Thymus (tissue), 11 donors: ENCODE data around the gene HUS1B. TPM values are rescaled to one million over a fixed set of nuclear protein-coding genes. Genes with fewer than 3 reads are reported as not detected.
"Not testable (repeated sequence)": the region's sequence is repeated elsewhere in the genome, so short reads cannot be mapped to it uniquely, and the experiment has no call there.

Experiments
- DNase-seq, 9 donors: peaks; one replicate each; pipeline ENCODE4 v3.0.0-alpha.2; 2013; ENCODE audit warnings: low spot score in 9 of 9, low read depth in 6 of 9, missing footprints in 1 of 9
- H3K27ac ChIP-seq, 2 donors: one replicate each; pipeline ENCODE4 v1.5.1; 2013; ENCODE audit warnings: control low read depth in 1 of 2, low read depth in 1 of 2, low read length in 1 of 2, mild to moderate bottlenecking in 1 of 2, moderate library complexity in 1 of 2
- H3K27me3 ChIP-seq, 2 donors: one replicate each; pipeline ENCODE4 v1.5.1; 2013; ENCODE audit warnings: low read length in 1 of 2; ENCODE audit not compliant: control insufficient read depth in 2 of 2, insufficient read depth in 1 of 2
- H3K36me3 ChIP-seq, 2 donors: one replicate each; pipeline ENCODE4 v1.5.1; 2013; ENCODE audit warnings: low read length in 1 of 2, mild to moderate bottlenecking in 1 of 2, moderate library complexity in 1 of 2; ENCODE audit not compliant: control insufficient read depth in 2 of 2, insufficient read depth in 2 of 2
- H3K4me1 ChIP-seq, 2 donors: one replicate each; pipeline ENCODE4 v1.5.1; 2013; ENCODE audit warnings: low read length in 2 of 2; ENCODE audit not compliant: control insufficient read depth in 2 of 2, insufficient read depth in 2 of 2
- H3K4me3 ChIP-seq, 2 donors: one replicate each; pipeline ENCODE4 v1.5.1; 2013; ENCODE audit warnings: low read length in 2 of 2, control low read depth in 1 of 2, mild to moderate bottlenecking in 1 of 2
- H3K9me3 ChIP-seq, 2 donors: one replicate each; pipeline ENCODE4 v1.5.1; 2013; ENCODE audit warnings: low read length in 1 of 2, mild to moderate bottlenecking in 1 of 2; ENCODE audit not compliant: control insufficient read depth in 2 of 2, insufficient read depth in 1 of 2
- WGBS: extraction: QIAGEN DNeasy Blood & Tissue Kit; methylation state at CpG from one replicate; pipeline ENCODE4 v1.1.7; 2013; 5-methylcytosine and 5-hydroxymethylcytosine counted together
- polyA plus RNA-seq: library from polyadenylated mRNA; stranded (reverse); fragments of 200-250 nt; gene quantifications from one replicate; pipeline ENCODE4 v1.2.3, GENCODE V29; 2013
- total RNA-seq: library from RNA; stranded (reverse); fragments of 120-200 nt; gene quantifications from one replicate; pipeline ENCODE4 v1.2.4, GENCODE V29; 2013
- donor health status: healthy.

The HUS1B gene
- total and polyA plus RNA-seq, 2 donors, result 0.19 to 0.37 TPM

DNA sequence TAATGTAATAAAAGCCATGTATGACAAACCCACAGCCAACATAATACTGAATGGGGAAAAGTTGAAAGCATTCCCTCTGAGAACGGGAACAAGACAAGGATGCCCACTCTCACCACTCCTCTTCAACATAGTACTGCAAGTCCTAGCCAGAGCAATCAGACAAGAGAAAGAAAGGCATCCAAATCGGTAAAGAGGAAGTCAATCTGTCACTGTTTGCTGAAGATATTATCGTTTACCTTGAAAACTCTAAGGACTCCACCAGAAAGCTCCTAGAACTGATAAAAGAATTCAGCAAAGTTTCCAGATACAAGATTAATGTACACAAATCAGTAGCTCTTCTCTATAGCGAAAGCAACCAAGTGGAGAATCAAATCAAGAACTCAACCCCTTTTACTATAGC is 6.9 kb upstream of the HUS1B start:
- WGBS, result 53% methylated on average over 4 of the region's 4 CpGs
- not testable (repeated sequence) for H3K9me3 ChIP-seq, DNase-seq, H3K27ac ChIP-seq, H3K36me3 ChIP-seq, H3K4me3 ChIP-seq, H3K27me3 ChIP-seq, H3K4me1 ChIP-seq

DNA sequence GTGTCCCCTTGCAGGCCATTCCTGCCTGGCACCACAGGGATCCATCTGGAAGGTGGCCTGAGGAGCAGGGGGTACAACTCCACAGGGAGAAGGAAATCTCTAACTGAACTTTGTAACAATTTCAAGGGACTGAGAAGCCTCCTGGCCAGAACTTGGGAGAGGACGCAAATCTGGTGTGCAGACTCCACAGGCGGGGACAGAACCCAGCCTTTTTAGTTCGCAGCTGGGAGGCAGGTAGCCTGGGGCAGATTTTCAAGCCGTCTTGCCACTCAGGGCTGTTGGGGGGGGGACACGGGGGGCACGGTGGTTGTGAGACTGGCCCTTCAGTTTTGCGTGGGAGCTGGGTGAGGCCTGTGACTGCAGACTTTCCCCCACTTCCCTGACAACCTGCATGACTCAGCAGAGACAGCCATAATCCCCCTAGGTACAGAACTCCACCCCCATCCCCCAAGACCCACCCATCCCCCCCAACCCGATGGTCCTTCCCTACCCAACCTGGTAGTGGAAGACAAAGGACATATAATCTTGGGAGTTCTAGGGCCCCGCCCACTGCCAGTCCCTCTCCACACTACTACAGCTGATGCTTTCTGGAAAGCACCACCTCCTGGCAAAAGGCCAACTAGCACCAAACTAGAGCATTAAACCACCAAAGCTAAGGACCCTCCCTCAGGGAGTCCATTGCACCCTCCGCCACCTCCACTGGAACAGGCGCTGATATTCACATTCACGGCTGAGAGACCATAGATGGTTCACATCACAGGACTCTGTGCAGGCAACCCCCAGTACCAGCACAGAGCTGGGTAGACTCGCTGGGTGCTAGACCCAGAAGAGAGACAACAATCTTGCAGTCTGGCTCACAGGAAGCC is 3.0 kb upstream of the HUS1B start:
- peak in 1 of 9 donors; percentile 33 for DNase-seq
- 76% methylated on average over 13 of the region's 13 CpGs for WGBS
- Histone ChIP-seq H3K27ac (no peak overlapping the region), H3K27me3 (no peaks in the 10 kb centered on the region), H3K9me3 (no peaks in the 10 kb centered on the region), H3K4me3 (no peak overlapping the region), H3K4me1 (peaks cover 4 to 9% of the 10 kb centered on the region in 2 donors), H3K36me3 (peaks cover 0 to 10% of the 10 kb centered on the region in 2 donors)

- no peak overlapping the region for H3K4me3 ChIP-seq
- H3K36me3 ChIP-seq, result peaks cover 0 to 10% of the 10 kb centered on the region in 2 donors
- no peak overlapping the region for H3K27ac ChIP-seq
- H3K9me3 ChIP-seq, result no peaks in the 10 kb centered on the region
- 65% methylated on average over 2 of the region's 2 CpGs for WGBS
- H3K4me1 ChIP-seq, result peaks cover 4 to 9% of the 10 kb centered on the region in 2 donors
- H3K27me3 ChIP-seq, result no peaks in the 10 kb centered on the region
- DNase-seq, result no peak
Observed at GRCh38 chr6:658244-658643, 1.3 kb upstream of the HUS1B start.

DNA sequence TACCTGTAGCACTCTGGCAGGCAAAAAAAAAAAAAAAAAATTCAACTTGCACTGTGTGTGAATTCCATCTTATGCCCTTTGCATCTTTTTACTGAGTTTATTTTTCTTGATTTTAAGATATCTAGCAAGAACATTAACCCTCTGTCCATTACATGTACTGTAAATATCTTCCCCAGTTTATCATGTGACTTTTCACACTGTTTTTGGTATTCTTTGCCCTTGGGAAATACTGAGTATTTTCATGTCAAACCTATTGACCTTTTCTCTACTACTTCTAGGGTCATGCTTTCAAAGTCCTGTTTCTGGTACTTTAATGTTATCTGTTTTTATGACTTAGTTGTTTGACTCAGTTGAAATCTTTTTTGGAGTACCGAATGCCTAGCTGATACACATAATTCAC is 843 bp upstream of the HUS1B start:
- no peak overlapping the region for H3K4me3 ChIP-seq
- H3K9me3 ChIP-seq, result no peaks in the 10 kb centered on the region
- peaks cover 0 to 10% of the 10 kb centered on the region in 2 donors for H3K36me3 ChIP-seq
- no peak overlapping the region for H3K27ac ChIP-seq
- H3K27me3 ChIP-seq, result no peaks in the 10 kb centered on the region
- H3K4me1 ChIP-seq, result peaks cover 4 to 9% of the 10 kb centered on the region in 2 donors
- no peak for DNase-seq
- 99% methylated on average over 1 of the region's 1 CpG for WGBS

DNA sequence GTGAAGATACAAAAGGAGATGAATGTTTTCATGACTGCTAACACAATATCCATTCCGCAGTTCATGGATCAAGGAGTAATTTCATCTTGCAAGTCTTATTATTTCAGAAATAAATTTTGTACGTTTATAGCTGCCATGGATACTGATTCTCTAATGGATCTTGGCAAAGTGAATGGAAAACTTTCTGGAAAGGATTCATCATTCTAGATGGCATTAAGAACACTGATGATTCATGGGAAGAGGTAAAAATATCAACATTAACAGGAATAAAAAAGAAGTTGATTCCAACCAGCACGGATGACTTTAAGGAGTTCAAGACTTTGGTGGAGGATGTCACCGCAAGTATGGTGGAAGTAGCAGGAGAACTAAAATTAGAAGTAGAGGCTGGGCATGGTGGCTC is 2.8 kb downstream of the HUS1B start:
- 96% methylated on average over 4 of the region's 4 CpGs for WGBS
- H3K4me3 ChIP-seq, result no peak overlapping the region
- H3K36me3 ChIP-seq, result peaks cover 0 to 10% of the 10 kb centered on the region in 2 donors
- H3K9me3 ChIP-seq, result no peaks in the 10 kb centered on the region
- no peaks in the 10 kb centered on the region for H3K27me3 ChIP-seq
- DNase-seq, result no peak
- H3K27ac ChIP-seq, result no peak overlapping the region
- H3K4me1 ChIP-seq, result no peaks in the 10 kb centered on the region

GRCh38 chr6:652865-653264 is 4.0 kb downstream of the HUS1B start:
- Histone ChIP-seq H3K27ac (no peak overlapping the region), H3K4me3 (no peak overlapping the region), H3K27me3 (no peaks in the 10 kb centered on the region), H3K36me3 (peaks cover 0 to 10% of the 10 kb centered on the region in 2 donors), H3K9me3 (no peaks in the 10 kb centered on the region), H3K4me1 (no peaks in the 10 kb centered on the region)
- 98% methylated on average over 3 of the region's 3 CpGs for WGBS
- no peak for DNase-seq

- no peaks in the 10 kb centered on the region for H3K4me1 ChIP-seq
- H3K4me3 ChIP-seq, result no peak overlapping the region
- H3K27me3 ChIP-seq, result no peaks in the 10 kb centered on the region
- no peaks in the 10 kb centered on the region for H3K36me3 ChIP-seq
- no peak for DNase-seq
- H3K27ac ChIP-seq, result no peak overlapping the region
- 92% methylated on average over 4 of the region's 4 CpGs for WGBS
- no peaks in the 10 kb centered on the region for H3K9me3 ChIP-seq
Observed at GRCh38 chr6:650098-650497, 6.8 kb downstream of the HUS1B start.

DNA sequence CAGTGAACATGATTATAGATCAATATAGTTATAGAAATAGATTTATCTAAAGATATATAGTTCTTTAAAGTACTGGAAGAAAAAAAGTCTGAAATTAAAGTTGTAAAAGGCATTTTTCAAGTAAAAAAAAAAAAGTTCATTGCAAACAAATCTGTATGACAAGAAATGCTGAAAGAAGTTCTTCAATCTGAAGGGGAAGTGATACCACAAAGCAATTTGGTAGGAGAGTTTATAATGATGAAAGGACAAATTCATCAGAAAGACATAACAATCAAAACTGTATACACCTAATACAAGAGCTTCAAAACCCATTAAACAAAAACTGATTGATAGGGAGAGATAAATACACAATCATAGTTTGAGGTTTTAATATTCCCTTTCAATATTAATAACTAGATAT is 14.1 kb downstream of the HUS1B start:
- H3K4me3 ChIP-seq, result no peak overlapping the region
- no peak for DNase-seq
- no peaks in the 10 kb centered on the region for H3K4me1 ChIP-seq
- H3K27ac ChIP-seq, result no peak overlapping the region
- H3K9me3 ChIP-seq, result peaks cover 0 to 3% of the 10 kb centered on the region in 2 donors
- H3K36me3 ChIP-seq, result no peaks in the 10 kb centered on the region
- H3K27me3 ChIP-seq, result no peaks in the 10 kb centered on the region

DNA sequence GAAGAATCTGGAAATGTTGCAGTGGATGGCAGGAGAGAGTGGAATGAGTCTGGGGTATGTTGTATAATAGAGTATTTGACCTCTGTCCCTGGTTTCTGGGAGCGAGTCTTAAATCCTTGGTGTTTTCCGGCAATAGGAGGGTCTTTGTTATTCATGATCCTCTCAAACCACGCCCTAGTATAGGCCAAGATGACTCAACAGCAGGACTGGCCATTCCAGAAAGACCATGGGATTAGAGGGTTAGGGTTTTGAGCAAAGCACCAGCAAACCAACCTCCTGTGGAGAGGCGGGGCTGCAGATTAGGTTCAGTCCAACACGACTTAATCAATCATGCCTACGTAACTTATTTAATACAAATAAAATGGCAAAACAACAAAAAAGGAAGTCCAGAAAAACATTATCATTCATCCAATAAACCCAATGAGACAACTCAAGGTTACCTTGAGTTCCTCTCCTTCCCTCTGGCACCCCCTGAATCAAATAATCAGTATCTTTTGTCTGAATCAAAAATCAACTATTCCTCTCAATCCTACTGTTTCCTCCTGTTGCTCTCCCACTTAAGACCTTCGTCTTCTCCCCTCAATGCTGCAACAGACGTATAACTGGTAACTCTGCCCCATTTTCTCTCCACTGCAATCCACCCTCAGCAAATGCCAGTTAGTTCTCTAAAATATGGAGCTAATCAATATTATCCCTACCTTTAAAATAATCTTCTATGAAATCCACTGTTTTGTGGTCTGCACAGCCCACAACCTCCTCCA is 15.5 kb downstream of the HUS1B start:
- no peak overlapping the region for H3K27ac ChIP-seq
- H3K36me3 ChIP-seq, result peaks cover 7 to 11% of the 10 kb centered on the region in 2 donors
- H3K4me3 ChIP-seq, result no peak overlapping the region
- no peaks in the 10 kb centered on the region for H3K4me1 ChIP-seq
- H3K9me3 ChIP-seq, result peaks cover 0 to 3% of the 10 kb centered on the region in 2 donors
- no peak for DNase-seq
- no peaks in the 10 kb centered on the region for H3K27me3 ChIP-seq
- 96% methylated on average over 8 of the region's 8 CpGs for WGBS
